SKM-1 (cell line): ENCODE results near the gene C19orf44.

ENCODE experiments used
- DNase-seq: peaks from one replicate; lab custom pipeline; 2025; ENCODE audit not compliant: unreplicated experiment; lab: John Stamatoyannopoulos, UW

Gene C19orf44

DNA sequence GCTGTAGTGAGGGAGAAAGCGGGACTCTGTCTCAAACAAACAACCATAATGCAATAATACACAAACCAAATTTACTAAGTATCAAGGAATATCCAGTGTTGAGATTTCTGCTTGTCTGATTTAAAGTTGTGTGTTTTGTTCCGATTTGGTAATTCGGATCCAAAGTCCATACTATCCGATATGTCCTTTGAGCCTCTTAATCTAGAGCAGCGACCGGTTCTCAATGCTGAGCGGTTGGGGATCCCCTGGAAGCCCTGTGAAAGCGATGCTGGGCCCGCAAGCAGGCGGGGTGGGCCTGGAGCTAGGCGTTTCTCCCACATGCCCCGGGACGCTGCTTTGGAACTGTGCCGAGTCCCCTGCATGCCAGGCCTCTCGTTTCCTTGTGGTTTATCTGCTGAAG, 20.2 kb downstream of the C19orf44 start:
- no peak for DNase-seq

DNA sequence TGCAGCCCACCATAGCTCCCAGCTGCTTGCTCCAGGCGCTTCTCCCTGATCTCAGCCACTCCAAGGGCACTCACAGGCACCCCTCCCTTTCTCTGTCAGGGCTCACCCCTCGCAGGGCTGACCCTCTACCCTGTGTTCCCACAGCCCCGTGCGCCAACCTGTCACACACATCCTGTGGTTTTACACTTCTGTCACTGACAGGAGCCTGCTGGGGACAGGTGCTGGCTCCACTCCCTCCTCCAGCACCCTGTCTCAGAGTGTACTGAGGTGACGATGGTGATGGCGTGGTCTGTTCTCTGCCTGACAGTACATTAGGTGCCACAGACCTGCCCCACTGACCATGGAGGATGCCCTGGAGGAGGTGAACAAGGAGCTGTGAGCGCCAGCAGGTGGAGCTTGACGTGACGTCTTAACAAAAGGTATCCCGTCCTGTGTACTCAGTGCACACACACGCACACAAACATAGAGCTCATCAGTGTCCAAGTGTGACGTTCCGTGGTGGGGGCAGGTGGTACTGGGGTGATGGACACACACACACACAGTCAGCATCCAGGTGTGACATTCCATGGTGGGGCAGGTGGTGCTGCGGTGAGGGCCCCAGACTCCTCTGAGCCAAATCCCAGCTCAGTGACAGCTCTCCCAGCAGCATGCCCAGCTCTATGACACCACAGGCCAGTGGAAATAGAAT, 20.9 kb downstream of the C19orf44 start:
- no peak for DNase-seq

DNA sequence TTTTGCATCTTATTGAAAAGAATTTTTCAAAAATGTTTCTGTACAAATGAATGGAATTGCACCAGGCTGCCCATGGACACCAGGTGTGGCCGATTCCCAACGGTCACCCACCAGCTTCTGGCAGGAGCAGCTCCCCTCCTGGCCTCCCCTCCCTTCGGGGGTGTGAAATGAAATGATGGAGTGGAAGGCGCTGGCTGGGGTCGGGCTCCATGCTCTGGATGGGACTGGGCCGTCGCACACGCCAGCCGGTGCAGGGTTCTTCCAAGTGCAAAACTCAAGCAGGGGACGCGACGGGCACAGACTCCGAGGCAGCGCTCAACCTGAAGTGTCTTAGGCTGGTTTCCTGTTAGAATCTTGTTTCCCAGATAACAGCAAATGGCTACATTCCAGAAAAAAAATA, 21.9 kb downstream of the C19orf44 start:
- DNase-seq: no peak

DNA sequence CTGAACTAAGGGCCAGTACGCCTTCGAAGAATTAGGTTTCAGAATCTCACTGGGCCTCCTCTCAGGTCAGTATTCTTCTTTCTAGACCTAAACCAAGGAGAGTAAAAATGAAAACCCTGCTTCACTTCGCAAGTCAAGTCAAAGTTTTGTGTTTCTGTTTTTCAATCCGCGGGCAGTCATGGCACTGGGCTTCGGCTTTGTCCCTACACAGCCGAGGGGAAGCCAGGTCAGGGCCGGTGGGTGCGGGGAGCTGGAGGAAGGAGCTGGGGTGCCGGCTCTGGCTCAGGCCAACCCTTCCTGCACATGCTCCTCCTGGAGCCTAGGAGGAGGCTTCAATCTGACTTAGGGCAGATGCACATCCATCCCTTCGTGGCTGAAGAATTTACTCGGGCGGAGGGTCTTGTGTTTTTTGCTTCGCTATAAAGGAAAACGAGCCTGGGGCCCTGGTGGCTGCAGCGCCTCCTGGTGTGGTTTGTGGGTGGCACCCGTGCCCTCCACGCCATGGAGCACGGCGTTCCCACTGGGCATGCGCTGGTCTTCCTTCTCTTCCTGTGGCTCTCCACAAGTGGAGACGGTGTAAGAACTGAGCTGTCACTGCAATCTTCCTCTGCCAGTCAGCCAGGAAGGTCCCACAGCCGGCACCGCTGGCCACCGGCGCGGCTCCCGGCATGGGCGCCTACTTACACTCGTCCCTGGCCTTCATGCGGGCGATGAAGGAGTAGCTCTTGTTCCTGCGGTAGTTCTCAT, 22.5 kb downstream of the C19orf44 start:
- DNase-seq: no peak

DNA sequence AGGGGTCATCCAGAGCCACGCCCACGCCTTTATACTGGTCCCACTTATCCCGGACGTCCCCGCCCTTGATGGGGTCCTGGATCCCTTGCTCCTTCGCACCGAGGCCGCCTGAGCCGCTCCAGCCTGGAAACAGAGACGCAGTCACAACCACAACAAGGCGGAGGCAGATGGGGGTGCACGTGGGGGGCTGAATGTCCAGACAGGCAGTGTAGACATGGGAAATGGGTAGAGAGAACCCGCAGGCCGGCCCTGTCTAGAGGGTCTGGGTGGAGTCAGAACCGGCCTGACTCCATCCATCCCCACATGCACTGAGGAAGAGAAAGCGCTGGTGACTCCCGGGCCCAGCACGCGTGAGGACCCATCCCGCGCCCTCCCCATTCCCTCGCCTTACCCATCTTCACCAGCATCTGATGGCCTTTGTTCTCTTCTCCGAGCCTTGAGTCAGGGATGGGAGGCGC, 23.1 kb downstream of the C19orf44 start:
- DNase-seq: no peak

DNA sequence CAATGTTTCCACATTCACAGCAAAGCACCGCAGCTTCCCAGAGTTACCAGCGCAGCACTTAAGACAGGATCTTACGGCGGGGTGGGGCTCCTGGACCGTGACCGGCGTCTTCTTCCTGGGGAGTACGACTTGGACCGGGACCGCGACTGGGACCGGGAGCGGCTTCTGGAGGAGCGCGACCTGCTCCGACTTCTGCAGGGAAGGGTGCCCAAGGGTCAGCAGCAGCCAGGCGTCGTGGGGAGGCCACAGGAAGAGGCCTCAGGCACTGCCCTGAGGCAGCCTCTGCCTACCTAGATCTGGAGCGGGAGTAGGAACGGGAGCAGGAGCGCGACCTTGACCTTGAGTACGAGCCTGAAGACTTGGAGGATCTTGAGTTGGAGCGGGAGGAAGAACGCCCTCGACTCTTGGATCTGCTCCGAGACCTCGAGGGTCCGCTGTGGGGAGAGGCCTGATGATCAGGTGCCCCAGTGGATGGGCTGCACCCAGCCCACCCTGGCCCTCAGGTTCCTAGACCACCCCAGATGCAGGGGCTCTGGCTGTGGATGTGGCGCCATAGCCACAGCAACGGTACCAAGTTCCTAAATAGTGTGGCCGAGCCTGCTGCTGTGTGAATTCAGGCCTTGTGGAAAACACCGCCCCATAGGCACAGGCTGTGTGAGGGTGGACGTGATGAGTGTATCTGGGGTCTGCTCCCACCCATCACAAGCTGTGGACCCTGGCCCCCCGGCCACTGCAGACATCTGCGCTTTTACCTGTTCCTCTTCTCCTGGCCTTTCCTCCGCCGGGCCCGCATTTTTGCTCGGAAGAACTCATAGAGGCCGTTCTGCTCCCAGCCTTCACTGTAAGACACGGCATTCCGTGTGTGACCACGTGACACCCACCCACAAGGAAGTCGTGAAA, 24.1 kb downstream of the C19orf44 start:
- no peak for DNase-seq

DNA sequence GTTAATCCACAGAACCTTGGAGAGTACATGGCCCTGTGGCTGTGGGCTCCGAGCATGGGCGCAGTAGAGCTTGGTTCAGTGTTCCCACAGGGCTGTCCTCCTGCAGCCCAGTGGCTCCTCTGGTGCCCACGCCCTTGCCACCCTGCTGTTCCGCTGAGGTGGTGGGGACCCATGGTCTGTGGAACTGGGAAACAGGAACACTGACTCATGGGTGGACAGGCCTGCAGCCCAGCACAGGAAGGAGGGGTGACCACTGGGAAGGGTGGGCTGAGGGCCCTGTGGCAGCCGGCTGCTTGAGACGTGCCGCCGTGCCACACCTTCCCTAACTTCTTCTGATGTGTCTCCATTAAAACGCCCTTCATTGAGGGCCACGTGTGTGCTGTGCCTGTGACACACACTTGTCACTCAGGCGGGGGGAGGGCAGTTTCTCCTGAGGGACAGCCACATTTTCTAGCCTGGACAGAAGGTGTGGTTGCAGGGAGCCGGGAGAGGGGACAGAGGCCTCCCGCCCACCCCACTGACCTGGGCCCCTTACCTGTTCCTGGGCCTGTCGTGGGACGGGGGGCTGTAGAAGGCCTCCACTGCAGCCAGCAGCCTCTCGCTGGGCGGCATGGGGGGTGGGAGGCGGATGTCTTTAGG, 24.9 kb downstream of the C19orf44 start:
- DNase-seq: no peak

DNA sequence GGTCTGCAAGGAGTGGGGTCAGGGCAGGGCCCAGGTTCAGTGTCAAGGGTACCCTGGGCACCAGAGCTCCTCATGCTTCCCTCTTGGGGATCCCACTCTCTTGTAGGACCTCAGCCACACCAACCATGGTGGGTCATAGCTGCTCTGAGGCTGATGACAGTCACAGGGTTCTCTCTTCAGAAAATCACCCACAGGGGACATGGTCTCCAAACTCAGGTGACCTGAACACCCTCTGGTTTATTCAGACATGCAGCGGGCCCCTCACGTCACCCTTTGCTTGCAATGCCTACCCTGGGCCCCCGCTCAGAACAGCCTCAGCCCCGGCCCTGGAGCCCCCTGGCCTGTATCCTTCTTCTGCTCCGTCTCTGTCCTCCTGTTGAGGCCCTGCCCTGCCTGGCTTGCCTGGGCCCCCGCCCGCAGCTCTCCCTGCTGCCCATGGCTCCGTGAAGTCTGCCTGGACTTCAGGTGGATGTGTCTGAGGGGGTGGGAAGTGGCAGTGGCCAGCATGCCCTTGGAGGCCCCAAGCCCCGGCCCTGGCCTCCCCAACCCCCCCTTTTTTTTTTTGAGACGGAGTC, 25.6 kb downstream of the C19orf44 start:
- no peak for DNase-seq

DNA sequence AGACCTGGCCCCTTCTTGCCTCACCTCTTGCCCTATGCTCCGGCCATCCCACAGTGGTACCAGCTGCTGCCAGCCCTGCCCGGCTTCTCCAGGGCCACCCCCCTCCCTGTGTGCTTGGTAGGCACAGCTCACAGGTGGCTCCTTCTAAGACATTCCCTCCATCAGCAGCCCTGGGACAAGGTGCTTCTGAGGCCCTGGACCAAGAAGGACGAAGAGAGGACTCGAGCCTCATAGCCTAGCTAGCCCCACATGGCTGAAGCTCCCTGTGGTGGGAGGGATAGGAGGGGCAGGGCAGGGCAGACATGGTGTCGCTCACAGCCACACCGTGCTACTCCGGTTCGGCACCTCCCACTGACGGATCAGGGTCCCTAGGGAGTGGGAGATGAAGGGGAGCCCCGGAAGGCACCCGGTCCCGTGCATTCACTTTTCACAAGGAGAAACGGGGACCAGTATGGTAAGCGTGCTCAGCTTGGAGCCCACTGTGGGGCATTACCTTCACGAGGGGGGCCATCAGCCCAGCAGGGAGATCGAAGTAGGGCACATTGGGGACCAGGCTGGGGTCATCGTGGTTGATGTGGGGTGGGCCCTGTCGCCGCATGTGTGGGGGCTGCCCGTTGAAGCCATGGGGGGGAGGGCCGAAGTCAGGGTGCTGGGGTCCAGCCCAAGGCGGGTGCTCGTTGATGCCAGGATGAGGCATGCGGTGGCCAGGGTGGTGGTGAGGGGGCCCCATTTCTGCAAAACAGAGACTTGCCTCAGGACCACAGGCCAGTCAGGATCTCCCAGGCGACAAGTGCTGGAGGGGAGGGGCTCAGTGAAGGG, 26.6 kb downstream of the C19orf44 start:
- no peak for DNase-seq

DNA sequence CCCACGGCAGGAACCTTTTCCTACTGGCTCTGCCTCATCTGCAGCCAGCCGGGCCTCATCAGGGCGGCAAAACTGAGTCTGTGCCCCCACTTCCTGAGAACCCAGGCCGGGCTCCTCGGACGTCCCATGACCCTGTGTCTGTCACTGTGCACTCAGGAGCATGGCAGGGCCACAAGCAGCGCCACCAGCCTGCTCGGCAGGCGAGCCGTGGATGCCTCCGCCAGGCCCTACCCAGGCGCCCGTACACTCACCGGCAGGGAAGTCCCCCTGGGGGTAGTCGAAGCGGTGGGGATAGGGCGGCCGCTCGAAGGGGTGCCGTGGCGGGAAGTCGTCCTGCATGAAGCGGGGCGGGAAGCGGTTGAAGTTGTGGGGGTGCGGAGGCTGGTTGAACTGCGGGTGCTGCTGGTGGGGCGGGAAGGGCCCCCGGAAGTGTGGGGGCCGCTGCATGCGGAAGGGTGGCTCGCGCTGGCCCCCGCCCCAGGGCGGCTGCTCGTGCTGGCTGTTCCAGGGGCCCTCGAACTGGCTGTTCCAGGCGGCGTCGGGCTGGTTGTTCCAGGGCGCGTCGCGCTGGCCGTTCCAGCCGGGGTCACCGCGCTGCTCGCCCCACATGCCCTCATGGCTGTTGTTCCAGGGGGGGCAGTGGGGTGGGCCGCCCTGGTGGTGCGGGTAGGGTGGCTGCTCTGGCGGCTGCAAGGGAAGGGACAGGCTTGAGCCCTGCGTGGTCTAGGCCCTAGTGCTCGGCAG, 29.0 kb downstream of the C19orf44 start:
- DNase-seq: no peak

DNA sequence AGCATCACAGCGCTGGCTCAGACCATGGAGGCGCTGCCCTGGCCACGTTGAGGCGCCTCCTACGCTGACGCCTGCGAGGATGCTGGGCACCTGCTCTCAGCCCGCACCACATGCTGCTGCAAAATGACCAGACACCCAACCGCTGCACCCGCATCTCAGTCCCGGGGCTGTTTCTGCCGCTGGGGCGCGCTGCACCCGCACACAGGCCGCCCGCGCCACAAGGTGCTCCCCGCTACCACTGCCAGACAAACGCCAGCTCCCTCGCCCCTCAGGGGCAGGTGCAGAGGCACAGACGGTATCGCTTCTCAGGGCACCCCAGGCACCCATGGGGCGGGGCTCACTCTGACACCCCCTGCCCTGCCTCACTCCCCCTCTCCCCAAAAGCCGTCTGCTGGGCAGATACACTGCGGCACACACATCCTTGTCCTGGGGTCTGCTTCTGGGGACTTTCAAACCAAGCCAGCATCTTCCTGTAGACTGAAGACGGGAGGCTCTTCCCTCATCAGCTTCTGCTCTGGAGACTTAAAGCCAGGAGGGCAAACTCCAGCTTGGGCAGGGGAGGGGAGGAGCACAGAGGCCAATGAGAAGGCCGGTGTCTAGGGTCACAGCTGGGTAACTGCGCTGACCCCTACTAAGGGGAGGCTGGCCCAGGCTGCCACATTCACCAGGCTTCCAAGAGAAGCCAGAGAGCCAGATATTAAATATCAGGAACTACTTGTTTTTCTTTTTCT, 29.7 kb downstream of the C19orf44 start:
- DNase-seq: no peak

DNA sequence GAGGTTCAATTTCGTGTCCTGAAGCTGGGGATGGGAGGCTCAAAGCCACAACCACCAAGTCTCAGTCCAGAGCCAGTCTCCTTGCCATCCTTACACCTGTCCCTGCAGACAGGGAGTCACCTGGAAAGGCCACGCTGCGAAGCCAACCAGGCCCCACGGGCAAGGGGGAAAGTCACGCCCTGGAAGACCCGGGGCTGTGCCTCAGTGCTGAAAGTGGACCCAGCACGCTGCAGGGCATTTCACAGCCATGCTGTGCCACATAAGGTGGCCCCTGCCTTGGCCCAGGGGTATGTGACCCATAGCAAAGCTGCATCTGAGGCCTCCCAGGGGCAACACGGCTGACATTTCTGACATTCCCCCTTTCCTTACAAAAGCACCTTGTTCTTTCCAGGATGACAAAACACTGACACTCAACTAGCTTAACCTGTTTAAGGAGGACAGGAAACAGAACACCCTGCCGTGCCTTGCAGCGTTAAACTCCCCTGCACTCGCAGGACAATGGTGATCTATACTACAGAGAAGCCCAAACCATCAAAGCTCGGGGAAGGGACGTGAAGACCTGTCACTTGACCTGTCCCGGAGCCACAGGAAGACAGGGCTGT, 31.2 kb downstream of the C19orf44 start:
- no peak for DNase-seq

DNA sequence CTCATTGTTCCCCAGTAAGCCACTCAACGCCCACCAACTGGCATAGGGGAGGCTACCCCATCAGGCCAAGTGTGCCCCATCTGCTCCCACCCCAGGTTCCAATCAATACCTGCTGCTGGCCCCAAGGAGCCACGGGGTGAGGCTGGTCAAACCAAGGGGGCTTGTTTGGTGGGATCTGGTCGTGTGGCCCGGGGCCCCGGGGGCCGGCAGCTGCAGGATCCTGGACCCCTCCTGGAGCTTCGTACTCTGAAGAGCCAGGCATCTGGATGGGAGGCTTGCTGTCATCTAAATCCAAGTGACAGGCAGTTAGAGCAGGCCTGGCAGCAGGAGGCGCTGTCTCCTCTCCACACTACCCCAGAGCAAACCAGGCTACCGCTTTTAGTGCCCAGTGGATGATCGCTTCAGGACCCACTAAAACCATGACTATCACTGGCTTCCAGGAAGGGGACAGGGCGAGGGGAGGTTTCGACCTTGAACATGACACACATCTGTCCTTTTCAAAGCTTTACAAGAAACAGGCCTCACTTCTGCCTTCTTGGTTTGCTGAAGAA, 31.9 kb downstream of the C19orf44 start:
- peak; percentile 18 for DNase-seq

DNA sequence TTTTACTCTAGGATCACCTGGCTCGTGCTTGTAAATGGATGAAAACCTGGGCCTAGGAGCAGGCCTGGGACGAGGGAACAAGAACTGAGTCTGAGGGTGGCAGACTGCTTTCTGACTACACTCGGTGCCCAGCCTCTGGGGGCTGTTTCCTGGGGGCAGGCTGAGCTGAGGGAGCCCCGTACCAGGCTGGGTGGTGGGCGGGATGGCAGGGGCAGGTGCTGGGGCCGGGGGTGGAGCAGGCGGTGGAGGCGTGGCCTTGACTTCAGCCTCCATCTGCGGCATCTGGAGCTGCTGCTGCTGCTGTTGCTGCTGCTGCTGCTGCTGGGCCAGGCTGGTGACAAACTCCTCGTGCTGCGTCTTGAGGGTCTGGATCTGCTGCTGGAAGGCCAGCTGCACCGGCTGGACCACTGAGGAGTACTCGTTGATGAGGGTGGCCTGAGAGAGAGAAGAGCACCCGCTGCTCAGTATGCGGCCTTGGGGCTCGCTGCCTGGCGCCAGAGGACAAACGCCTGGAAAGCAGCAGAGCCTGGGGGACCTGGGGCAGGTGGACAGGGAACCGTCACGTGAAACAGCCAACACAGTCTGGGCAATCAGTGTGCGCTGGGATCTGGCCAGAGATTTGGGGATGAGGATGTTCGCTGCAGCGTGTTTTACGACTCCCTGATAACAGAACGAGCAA, 33.4 kb downstream of the C19orf44 start:
- no peak for DNase-seq

DNA sequence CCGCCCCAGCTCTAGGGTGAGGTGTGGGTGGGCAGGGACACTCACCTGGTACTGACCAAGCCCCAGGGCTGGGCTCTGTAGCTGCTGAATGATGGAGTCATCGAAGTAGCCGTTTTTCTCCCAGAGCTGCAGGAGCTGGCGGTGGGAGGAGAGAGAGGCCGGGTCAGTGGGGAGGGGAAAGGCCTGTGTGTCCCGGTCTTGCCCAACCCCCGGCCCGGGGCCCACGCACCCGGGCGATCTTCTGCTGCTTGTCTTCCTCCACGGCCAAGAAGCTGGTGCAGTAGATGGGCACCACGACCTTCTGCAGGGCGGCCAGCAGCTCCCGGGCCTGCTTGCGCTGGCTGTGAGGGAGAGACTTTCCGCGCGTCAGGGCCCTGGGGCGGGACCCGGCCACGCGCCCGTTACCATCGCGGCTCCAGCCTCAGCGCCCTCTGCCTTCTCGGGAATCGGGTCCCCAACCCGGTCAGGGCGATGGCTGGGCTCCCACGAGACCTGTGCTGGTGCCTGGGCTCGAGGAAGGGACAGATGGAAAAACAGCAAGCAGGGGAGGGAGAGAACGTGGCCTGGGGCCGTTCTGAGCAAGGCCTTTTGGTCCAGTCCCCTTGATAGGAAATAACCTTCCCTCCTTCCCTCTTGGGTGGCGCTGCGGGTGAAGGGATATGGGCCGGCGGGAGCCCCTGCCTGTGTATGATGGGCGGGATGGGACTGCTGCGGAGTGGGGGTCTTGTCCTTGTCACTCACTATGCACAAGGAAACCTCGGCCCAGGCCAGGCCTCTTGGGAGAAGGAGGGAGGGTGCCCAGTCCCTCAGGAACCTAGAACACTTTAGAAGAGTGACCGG, 34.6 kb downstream of the C19orf44 start:
- DNase-seq: no peak

DNA sequence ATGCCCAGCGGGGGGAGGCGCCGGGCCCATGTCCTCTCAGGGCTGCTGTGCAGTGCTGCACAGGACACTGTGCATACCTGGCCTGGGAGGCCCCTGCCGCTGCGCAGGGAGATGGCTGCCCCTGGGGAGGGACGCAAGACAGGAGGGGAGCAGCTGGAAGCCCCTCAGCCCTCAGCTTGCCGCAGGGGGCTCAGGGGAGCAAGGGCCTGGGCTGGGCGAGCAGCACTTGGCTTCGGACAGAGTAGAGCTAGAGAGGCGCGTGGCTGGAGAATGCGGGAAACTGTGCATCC, 35.1 kb downstream of the C19orf44 start:
- DNase-seq: no peak
